Measurements from ENCODE around the gene F7. TPM values are rescaled to one million over a fixed set of nuclear protein-coding genes. Genes with fewer than 3 reads are reported as not detected.

Gene F7
- total RNA-seq, 1 donor from 2014 or later, result not detected

GRCh38 chr13:113152984-113153809 is 47.6 kb downstream of the F7 start:
- H3K4me3 Mint-ChIP-seq (ENCODE audit: unreplicated experiment), result peak overlapping the region; percentile 88
- TF ChIP-seq CTCF (IDR thresholded peaks at IDR 0.05; ENCODE audit: partially characterized antibody, unreplicated experiment), result no peak
- peak; percentile 38 for DNase-seq
- H3K36me3 Mint-ChIP-seq (ENCODE audit: unreplicated experiment), result peaks cover 5% of the 10 kb centered on the region
- H3K4me1 Mint-ChIP-seq (ENCODE audit: low read depth, unreplicated experiment), result peaks cover 8% of the 10 kb centered on the region
- peaks cover 10% of the 10 kb centered on the region for H3K27me3 Mint-ChIP-seq (ENCODE audit: unreplicated experiment)
- peaks cover 9% of the 10 kb centered on the region for H3K9me3 Mint-ChIP-seq (ENCODE audit: unreplicated experiment)
- H3K27ac Mint-ChIP-seq (ENCODE audit: unreplicated experiment), result peak overlapping the region; percentile 62

- peak; percentile 79 for DNase-seq
- peaks cover 7% of the 10 kb centered on the region for H3K27me3 Mint-ChIP-seq (ENCODE audit: unreplicated experiment)
- H3K9me3 Mint-ChIP-seq (ENCODE audit: unreplicated experiment), result peaks cover 9% of the 10 kb centered on the region
- no peak for TF ChIP-seq CTCF (IDR thresholded peaks at IDR 0.05; ENCODE audit: partially characterized antibody, unreplicated experiment)
- H3K36me3 Mint-ChIP-seq (ENCODE audit: unreplicated experiment), result peaks cover 5% of the 10 kb centered on the region
- H3K4me1 Mint-ChIP-seq (ENCODE audit: low read depth, unreplicated experiment), result peaks cover 8% of the 10 kb centered on the region
- peak overlapping the region; percentile 82 for H3K4me3 Mint-ChIP-seq (ENCODE audit: unreplicated experiment)
- peak overlapping the region; percentile 62 for H3K27ac Mint-ChIP-seq (ENCODE audit: unreplicated experiment)
Observed at GRCh38 chr13:113153810-113154748, 48.5 kb downstream of the F7 start.

GRCh38 chr13:113155201-113155600 is 49.6 kb downstream of the F7 start:
- Mint-ChIP-seq H3K27ac (ENCODE audit: unreplicated experiment) (no peak overlapping the region), H3K4me3 (ENCODE audit: unreplicated experiment) (peak overlapping the region; percentile 68), H3K27me3 (ENCODE audit: unreplicated experiment) (peaks cover 7% of the 10 kb centered on the region), H3K36me3 (ENCODE audit: unreplicated experiment) (peaks cover 5% of the 10 kb centered on the region), H3K4me1 (ENCODE audit: low read depth, unreplicated experiment) (peaks cover 7% of the 10 kb centered on the region), H3K9me3 (ENCODE audit: unreplicated experiment) (peaks cover 8% of the 10 kb centered on the region)
- no peak for DNase-seq
- TF ChIP-seq CTCF (IDR thresholded peaks at IDR 0.05; ENCODE audit: partially characterized antibody, unreplicated experiment), result no peak

GRCh38 chr13:113155982-113156655 is 50.5 kb downstream of the F7 start:
- Mint-ChIP-seq H3K4me3 (ENCODE audit: unreplicated experiment) (no peak overlapping the region), H3K27me3 (ENCODE audit: unreplicated experiment) (peaks cover 4% of the 10 kb centered on the region), H3K36me3 (ENCODE audit: unreplicated experiment) (peaks cover 5% of the 10 kb centered on the region), H3K4me1 (ENCODE audit: low read depth, unreplicated experiment) (peaks cover 6% of the 10 kb centered on the region), H3K27ac (ENCODE audit: unreplicated experiment) (no peak overlapping the region), H3K9me3 (ENCODE audit: unreplicated experiment) (peaks cover 6% of the 10 kb centered on the region)
- no peak for DNase-seq
- TF ChIP-seq CTCF (IDR thresholded peaks at IDR 0.05; ENCODE audit: partially characterized antibody, unreplicated experiment), result no peak
